Measurements from ENCODE around the gene SLC7A9.
"Not testable (repeated sequence)": the region's sequence is repeated elsewhere in the genome, so short reads cannot be mapped to it uniquely, and the experiment has no call there.

SLC7A9 gene

DNA sequence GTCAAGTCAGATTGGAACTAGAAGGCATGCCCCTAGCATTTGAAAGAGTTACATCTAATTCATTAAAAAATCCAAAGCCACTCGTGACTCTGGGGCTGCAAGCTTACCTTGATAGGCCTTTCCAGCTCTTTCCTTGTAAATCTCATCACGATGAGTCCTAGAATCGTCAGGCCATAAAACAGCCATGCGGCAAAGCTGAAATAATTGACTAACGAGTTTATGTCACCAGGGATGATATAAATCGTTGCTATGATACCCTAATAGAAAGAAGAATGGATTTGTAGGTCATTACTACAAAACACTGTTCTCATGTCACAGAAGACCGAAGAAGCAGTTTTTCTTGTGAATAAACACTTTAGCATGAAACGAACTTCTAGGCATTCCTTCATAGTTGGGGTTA lies 27.5 kb downstream of the SLC7A9 start:
- no peaks in the 10 kb centered on the region for H3K4me1 ChIP-seq
- H3K4me3 ChIP-seq (ENCODE audit: low read depth, low read length): no peak overlapping the region
- H3K9me3 ChIP-seq: no peaks in the 10 kb centered on the region
- no peak for DNase-seq
- TF ChIP-seq, protein P1, sequence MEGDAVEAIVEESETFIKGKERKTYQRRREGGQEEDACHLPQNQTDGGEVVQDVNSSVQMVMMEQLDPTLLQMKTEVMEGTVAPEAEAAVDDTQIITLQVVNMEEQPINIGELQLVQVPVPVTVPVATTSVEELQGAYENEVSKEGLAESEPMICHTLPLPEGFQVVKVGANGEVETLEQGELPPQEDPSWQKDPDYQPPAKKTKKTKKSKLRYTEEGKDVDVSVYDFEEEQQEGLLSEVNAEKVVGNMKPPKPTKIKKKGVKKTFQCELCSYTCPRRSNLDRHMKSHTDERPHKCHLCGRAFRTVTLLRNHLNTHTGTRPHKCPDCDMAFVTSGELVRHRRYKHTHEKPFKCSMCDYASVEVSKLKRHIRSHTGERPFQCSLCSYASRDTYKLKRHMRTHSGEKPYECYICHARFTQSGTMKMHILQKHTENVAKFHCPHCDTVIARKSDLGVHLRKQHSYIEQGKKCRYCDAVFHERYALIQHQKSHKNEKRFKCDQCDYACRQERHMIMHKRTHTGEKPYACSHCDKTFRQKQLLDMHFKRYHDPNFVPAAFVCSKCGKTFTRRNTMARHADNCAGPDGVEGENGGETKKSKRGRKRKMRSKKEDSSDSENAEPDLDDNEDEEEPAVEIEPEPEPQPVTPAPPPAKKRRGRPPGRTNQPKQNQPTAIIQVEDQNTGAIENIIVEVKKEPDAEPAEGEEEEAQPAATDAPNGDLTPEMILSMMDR (IDR thresholded peaks at IDR 0.05; ENCODE audit: low read depth, low read length): no peak
- no peaks in the 10 kb centered on the region for H3K27me3 ChIP-seq
- H3K36me3 ChIP-seq: no peaks in the 10 kb centered on the region

DNA sequence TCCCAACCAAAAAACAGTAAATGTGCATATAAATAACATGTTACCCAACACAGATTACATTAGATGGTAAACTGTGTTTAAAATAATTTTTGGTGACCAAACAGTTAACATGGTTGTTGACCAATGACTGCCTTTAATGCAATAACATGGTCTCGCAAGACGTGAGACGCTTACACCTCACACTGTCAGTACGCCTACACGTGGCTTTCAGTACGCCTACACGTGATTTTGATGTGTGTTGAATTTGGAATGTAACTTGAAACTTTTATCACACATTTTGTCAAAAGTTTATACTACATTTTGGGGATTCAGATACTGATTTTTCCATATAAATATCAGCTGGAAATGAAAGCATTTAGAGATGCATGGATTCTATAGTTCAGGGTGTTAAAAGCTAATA lies 32.0 kb downstream of the SLC7A9 start:
- H3K27me3 ChIP-seq: no peaks in the 10 kb centered on the region

DNA sequence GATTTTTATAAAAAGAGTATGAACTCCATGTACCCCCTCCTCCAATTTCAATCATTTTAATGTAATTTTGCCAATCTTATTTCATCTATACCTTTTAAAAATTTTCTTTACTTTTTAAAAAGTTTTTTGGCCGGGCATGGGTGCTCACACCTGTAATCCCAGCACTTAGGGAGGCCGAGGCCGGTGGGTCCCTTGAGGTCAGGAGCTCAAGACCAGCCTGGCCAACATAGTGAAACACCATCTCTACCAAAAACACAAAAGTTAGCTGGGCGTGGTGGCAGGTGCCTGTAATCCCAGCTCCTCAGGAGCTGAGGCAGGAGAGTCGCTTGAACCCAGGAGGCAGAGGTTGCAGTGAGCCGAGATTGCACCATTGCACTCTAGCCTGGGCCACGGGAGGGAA lies 36.2 kb downstream of the SLC7A9 start:
- not testable (repeated sequence) for H3K4me1 ChIP-seq; H3K27me3 ChIP-seq; DNase-seq; H3K9me3 ChIP-seq; H3K4me3 ChIP-seq (ENCODE audit: low read depth, low read length); H3K36me3 ChIP-seq

More for the DNA sequence above, 32.0 kb downstream of the SLC7A9 start:
- Histone ChIP-seq H3K4me1 (no peaks in the 10 kb centered on the region), H3K36me3 (no peaks in the 10 kb centered on the region), H3K9me3 (no peaks in the 10 kb centered on the region), H3K4me3 (ENCODE audit: low read depth, low read length) (no peak overlapping the region)
- no peak for DNase-seq
- TF ChIP-seq, protein P1 (IDR thresholded peaks at IDR 0.05; ENCODE audit: low read depth, low read length): no peak

DNA sequence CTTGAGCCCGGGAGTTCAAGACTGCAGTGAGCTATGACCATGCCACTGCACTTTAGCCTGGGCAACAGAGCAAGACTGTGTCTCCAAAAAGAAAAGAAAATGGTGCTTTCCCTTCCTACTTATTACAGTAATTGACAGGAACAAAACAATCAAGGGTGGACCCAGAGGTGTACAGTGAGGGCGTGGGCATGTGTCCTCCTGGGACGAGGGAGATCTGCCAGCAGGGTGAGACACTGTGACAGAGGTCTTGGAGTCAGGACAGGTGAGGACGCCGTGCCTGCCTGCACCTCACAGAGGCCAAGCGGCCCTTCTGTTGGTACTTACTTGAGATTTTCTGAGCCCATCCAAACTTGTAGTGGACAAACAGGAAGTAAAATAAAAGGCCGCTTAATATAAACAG lies 36.7 kb downstream of the SLC7A9 start:
- not testable (repeated sequence) for DNase-seq; H3K9me3 ChIP-seq; H3K27me3 ChIP-seq; H3K4me3 ChIP-seq (ENCODE audit: low read depth, low read length); H3K36me3 ChIP-seq; H3K4me1 ChIP-seq

DNA sequence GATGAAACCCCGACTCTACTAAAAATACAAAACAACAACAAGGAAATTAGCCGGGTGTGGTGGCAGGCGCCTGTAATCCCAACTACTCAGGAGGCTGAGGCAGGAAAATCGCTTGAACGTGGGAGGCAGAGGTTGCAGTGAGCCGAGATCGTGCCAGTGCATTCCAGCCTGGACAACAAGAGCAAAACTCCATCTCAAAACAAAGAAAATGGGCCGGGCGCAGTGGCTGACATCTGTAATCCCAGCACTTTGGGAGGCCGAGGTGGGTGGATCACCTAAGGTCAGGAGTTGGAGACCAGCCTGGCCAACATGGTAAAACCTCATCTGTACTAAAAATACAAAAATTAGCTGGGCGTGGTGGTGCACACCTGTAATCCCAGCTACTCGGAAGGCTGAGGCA lies 37.5 kb downstream of the SLC7A9 start:
- not testable (repeated sequence) for H3K4me3 ChIP-seq (ENCODE audit: low read depth, low read length); DNase-seq; H3K4me1 ChIP-seq; H3K27me3 ChIP-seq; H3K36me3 ChIP-seq; H3K9me3 ChIP-seq

DNA sequence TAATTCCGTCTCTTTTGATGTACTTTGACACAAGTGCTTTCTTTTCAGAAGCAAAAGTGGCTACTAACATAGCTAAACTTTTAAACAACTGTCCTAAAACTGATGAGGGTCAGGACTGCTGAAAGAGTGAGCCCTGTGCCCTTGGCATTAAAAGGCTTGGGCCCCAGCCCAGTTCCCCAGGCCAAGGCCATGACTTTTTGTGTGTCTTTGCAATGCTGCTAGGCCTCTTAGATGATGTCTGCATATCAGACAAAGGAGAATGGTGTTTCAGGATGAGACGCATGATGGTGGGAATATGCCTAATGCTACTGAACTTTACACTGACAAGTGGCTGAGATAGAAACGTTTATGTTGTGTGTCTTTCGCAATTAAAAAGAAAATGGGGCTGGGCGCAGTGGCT lies 38.0 kb downstream of the SLC7A9 start:
- TF ChIP-seq, protein P1 (IDR thresholded peaks at IDR 0.05; ENCODE audit: low read depth, low read length): no peak
- Histone ChIP-seq H3K36me3 (no peaks in the 10 kb centered on the region), H3K27me3 (no peaks in the 10 kb centered on the region), H3K4me3 (ENCODE audit: low read depth, low read length) (no peak overlapping the region), H3K9me3 (no peaks in the 10 kb centered on the region), H3K4me1 (no peaks in the 10 kb centered on the region)
- DNase-seq: no peak

DNA sequence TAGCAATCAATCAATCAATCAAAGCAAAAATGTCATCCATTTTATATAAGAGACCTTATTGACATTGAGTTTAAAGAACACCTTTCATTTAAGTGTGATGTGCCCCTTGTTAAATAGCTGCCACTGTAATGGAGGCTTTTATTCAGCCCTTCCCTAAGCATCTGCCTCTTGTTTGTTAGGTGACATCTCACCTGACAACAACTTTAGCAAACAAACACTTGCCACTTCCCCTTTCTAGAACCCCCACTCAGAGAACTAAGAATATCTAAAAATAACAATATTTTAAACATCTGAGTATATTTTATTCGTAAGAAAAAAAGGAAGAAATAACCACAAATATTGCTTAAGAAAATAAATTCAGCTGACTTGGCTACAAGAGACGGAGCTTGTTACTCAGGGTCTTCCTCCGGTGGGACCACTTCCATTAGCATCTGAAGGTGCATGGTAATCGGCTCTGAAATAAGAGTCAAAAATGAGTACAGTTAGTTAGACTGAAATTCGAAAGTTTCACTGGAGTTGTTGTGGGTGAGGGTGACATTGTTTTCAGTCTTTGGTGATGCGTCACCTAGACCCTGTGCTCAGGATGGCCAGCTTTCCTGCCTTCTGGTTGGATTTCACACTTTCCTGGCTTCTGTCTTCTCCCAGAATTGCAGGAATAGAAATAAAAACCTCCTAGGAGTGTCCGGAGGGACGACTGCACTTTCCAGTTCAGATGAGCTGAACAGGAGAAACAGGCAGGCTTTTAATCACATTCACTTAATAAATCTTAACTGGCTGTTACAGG lies 39.1 kb downstream of the SLC7A9 start:
- no peak for DNase-seq
- H3K9me3 ChIP-seq: no peaks in the 10 kb centered on the region
- TF ChIP-seq, protein P1 (IDR thresholded peaks at IDR 0.05; ENCODE audit: low read depth, low read length): no peak

More for the DNA sequence above, 39.1 kb downstream of the SLC7A9 start:
- Histone ChIP-seq H3K4me1 (no peaks in the 10 kb centered on the region), H3K27me3 (no peaks in the 10 kb centered on the region), H3K36me3 (no peaks in the 10 kb centered on the region), H3K4me3 (ENCODE audit: low read depth, low read length) (no peak overlapping the region)
